Endothelial cell of umbilical vein (primary cell): ENCODE measurements around the gene GNE. TPM values are rescaled to one million over a fixed set of nuclear protein-coding genes. Genes with fewer than 3 reads are reported as not detected.
"Not testable (repeated sequence)": the region's sequence is repeated elsewhere in the genome, so short reads cannot be mapped to it uniquely, and the experiment has no call there.

Source experiments
- BruUV-seq: library from RNA; stranded (reverse); fragments of 400-500 nt; replicated peaks from 2 replicates; lab custom pipeline; 2021; lab: Mats Ljungman, UMichigan
- CTCF ChIA-PET: fragments of 300-600, 350-600 bp; sonication (Branson Sonifier 250); formaldehyde crosslinking; loops from one replicate; lab custom pipeline; 2021; ENCODE audit warnings: antibody characterized with exemption, inconsistent platforms; lab: Charles Lee
- POLR2A ChIA-PET: fragments of 300-600, 350-600 bp; sonication (Branson Sonifier 250); formaldehyde crosslinking; loops from one replicate; lab custom pipeline; 2021; ENCODE audit warnings: antibody characterized with exemption, inconsistent platforms; lab: Charles Lee
- DNase-seq: peaks from one replicate; pipeline ENCODE4 v3.0.0-alpha.2; 2011; ENCODE audit warnings: low read depth, low spot score
- FAIRE-seq: peaks from 2 replicates; lab custom pipeline; 2011; peaks lifted over from hg19 to GRCh38; lab: Jason Lieb, UNC
- H2AFZ ChIP-seq: 2 replicates; pipeline ENCODE4 v1.6.0; 2012; ENCODE audit warnings: low read depth, low read length, control low read depth, inconsistent platforms
- H3K27ac ChIP-seq: 2 replicates; pipeline ENCODE4 v1.5.1; 2011; ENCODE audit warnings: low read depth, mild to moderate bottlenecking, control low read depth, low read length, moderate library complexity; ENCODE audit not compliant: insufficient read depth
- H3K27me3 ChIP-seq, 2 experiments: 2 replicates each; pipeline versions ENCODE4 v1.6.0 to v1.6.1; 2011; ENCODE audit warnings: low read length in 2 of 2, mixed read lengths in 1 of 2; ENCODE audit not compliant: control insufficient read depth in 2 of 2, insufficient read depth in 2 of 2
- H3K36me3 ChIP-seq, 2 experiments: 2 replicates in 1 of 2; 3 replicates in 1 of 2; pipeline ENCODE4 v1.5.1; 2011; ENCODE audit warnings: low read length in 2 of 2, mild to moderate bottlenecking in 1 of 2, moderate library complexity in 1 of 2; ENCODE audit not compliant: control insufficient read depth in 2 of 2, insufficient read depth in 2 of 2; ENCODE audit errors: extremely low read depth in 1 of 2
- H3K4me1 ChIP-seq: 3 replicates; pipeline ENCODE4 v1.5.1; 2011; ENCODE audit warnings: mild to moderate bottlenecking, low read length; ENCODE audit not compliant: control insufficient read depth, insufficient read depth; ENCODE audit errors: extremely low read depth
- H3K4me2 ChIP-seq: 2 replicates; pipeline ENCODE4 v1.6.1; 2011; ENCODE audit warnings: low read length, control low read depth, mixed read lengths; ENCODE audit not compliant: insufficient read depth
- H3K4me3 ChIP-seq, 3 experiments: fragments of 200-600 bp in 1 of 3; sonication (generic), shearing (Covaris generic) in 1 of 3; replicated peaks in 1 of 3; 2 replicates each; pipeline ENCODE4 v1.5.1; 2011 to 2016; ENCODE audit warnings: control low read depth in 3 of 3, low read length in 3 of 3, mild to moderate bottlenecking in 2 of 3, inconsistent platforms in 1 of 3, low read depth in 1 of 3, moderate library complexity in 1 of 3; ENCODE audit not compliant: insufficient read depth in 1 of 3
- H3K79me2 ChIP-seq: 2 replicates; pipeline ENCODE4 v1.6.0; 2012; ENCODE audit warnings: low read length, inconsistent platforms; ENCODE audit not compliant: control insufficient read depth, insufficient read depth
- H3K9ac ChIP-seq: replicated peaks from 2 replicates; pipeline ENCODE3; 2011; ENCODE audit warnings: low read length, control low read depth; ENCODE audit not compliant: insufficient read depth; ENCODE audit errors: extremely low read depth
- H3K9me1 ChIP-seq: replicated peaks from 3 replicates; pipeline ENCODE4 v1.6.0; 2011; ENCODE audit warnings: mild to moderate bottlenecking, low read length; ENCODE audit not compliant: control insufficient read depth, insufficient read depth; ENCODE audit errors: extremely low read depth
- H3K9me3 ChIP-seq: replicated peaks from 2 replicates; pipeline ENCODE4 v1.5.1; 2012; ENCODE audit warnings: low read length, inconsistent platforms; ENCODE audit not compliant: control insufficient read depth, insufficient read depth
- H4K20me1 ChIP-seq: replicated peaks from 2 replicates; pipeline ENCODE3; 2011; ENCODE audit warnings: mild to moderate bottlenecking, low read length; ENCODE audit not compliant: control insufficient read depth, insufficient read depth; ENCODE audit errors: extremely low read depth
- CTCF ChIP-seq, 2 donors: IDR thresholded peaks; 1 replicate in 1 of 2; 2 replicates in 1 of 2; pipeline ENCODE4 v1.5.1; 2011; ENCODE audit warnings: low read length in 2 of 2, mild to moderate bottlenecking in 2 of 2, moderate library complexity in 2 of 2, control low read depth in 1 of 2, inconsistent platforms in 1 of 2, low read depth in 1 of 2; ENCODE audit not compliant: insufficient read depth in 1 of 2; ENCODE audit errors: extremely low read depth in 1 of 2
- FOS ChIP-seq: IDR thresholded peaks from 2 replicates; pipeline ENCODE4 v1.6.1; 2011; ENCODE audit warnings: mild to moderate bottlenecking, low read length, moderate library complexity, borderline replicate concordance; ENCODE audit not compliant: insufficient read depth
- GATA2 ChIP-seq: IDR thresholded peaks from 2 replicates; pipeline ENCODE4 v1.7.0; 2011; ENCODE audit warnings: low read depth, mild to moderate bottlenecking, moderate library complexity, mixed read lengths, low read length; ENCODE audit not compliant: insufficient read length, insufficient read depth
- JUN ChIP-seq: IDR thresholded peaks from 2 replicates; pipeline ENCODE4 v1.6.1; 2011; ENCODE audit warnings: borderline replicate concordance, low read depth; ENCODE audit not compliant: insufficient read length, insufficient read depth
- MAX ChIP-seq: IDR thresholded peaks from 2 replicates; pipeline ENCODE4 v1.6.1; 2011; ENCODE audit not compliant: insufficient read depth, insufficient read length
- MYC ChIP-seq: IDR thresholded peaks from one replicate; pipeline ENCODE4 v1.6.1; 2011; ENCODE audit warnings: mild to moderate bottlenecking, low read depth, low read length
- POLR2A ChIP-seq: IDR thresholded peaks from 2 replicates; pipeline ENCODE4 v1.6.1; 2012; ENCODE audit warnings: low read depth, mild to moderate bottlenecking, control low read depth, low read length
- POLR2AphosphoS5 ChIP-seq: IDR thresholded peaks from 2 replicates; pipeline ENCODE4 v1.6.1; 2012; ENCODE audit warnings: low read depth, mild to moderate bottlenecking, control low read depth, low read length, moderate library complexity; ENCODE audit not compliant: insufficient read depth
- dilution Hi-C: fragments of 300-500 bp; cut with MboI; formaldehyde crosslinking; loops from one replicate; pipeline ENCODE4 v1.15.0; 2019; ENCODE audit warnings: low sequenced_read_pairs; ENCODE audit not compliant: extremely low pct_ligation_motif_present
- intact Hi-C: fragments of 100-400 bp; cut with micrococcal nuclease; formaldehyde crosslinking; loops from one replicate; pipeline ENCODE4 v1.10.0; 2022
- polyA plus RNA-seq, 4 experiments: library from polyadenylated mRNA; depleted of rRNA in 3 of 4; stranded (reverse) in 3 of 4; unstranded in 1 of 4; fragments of >200 nt; gene quantifications; 2 replicates each; pipeline versions ENCODE4 v1.2.1 to v1.2.3, GENCODE V29; 2011 to 2012; ENCODE audit warnings: missing spikeins in 1 of 4
- total RNA-seq: library from RNA; stranded (reverse); gene quantifications from 2 replicates; pipeline ENCODE4 v1.2.3, GENCODE V29; 2021

GNE gene
- total and polyA plus RNA-seq, 2 donors (not counting 3 experiments of a cell fraction or from before 2014, with no cell fraction given): 8.5 to 11.4 TPM

GRCh38 chr9:36188212-36188611 is 70.0 kb downstream of the GNE start:
- BruUV-seq: no TSS peak
- H3K9ac ChIP-seq: no peak overlapping the region
- no peaks in the 10 kb centered on the region for H4K20me1 ChIP-seq
- ChIA-PET CTCF (interaction anchor here (2.7 to 3.8 kb wide), 2 partner anchors 15 to 22 kb away, joined by 19 read pairs; no protein-coding TSS in a partner anchor), POLR2A (interaction anchor here (0.5 kb wide), 1 partner anchor 78 kb away, joined by 3 read pairs; no protein-coding TSS in a partner anchor)
- H3K27ac ChIP-seq: no peak overlapping the region
- H3K9me1 ChIP-seq: no peaks in the 10 kb centered on the region
- intact Hi-C loops: no loop called here
- dilution Hi-C loops: no loop called here
- H3K4me2 ChIP-seq: no peak overlapping the region
- H2AFZ ChIP-seq: no peak overlapping the region
- H3K27me3 ChIP-seq: no peaks in the 10 kb centered on the region
- no peaks in the 10 kb centered on the region for H3K36me3 ChIP-seq
- no peaks in the 10 kb centered on the region for H3K9me3 ChIP-seq
- H3K4me1 ChIP-seq: peaks cover 17% of the 10 kb centered on the region
- DNase-seq: no peak
- TF ChIP-seq POLR2A (no peak), GATA2 (no peak), JUN (no peak), FOS (no peak), POLR2AphosphoS5 (no peak), MYC (no peak)
- H3K4me3 ChIP-seq: no peak overlapping the region
- FAIRE-seq: no peak
- peaks cover 25% of the 10 kb centered on the region for H3K79me2 ChIP-seq

- no peaks in the 10 kb centered on the region for H3K9me1 ChIP-seq
- no peak for DNase-seq
- no peaks in the 10 kb centered on the region for H3K27me3 ChIP-seq
- no peak overlapping the region for H3K4me2 ChIP-seq
- no peak for TF ChIP-seq POLR2A
- no peak for TF ChIP-seq GATA2
- TF ChIP-seq MAX: no peak
- TF ChIP-seq CTCF (IDR thresholded peaks at IDR 0.05; ENCODE audit: extremely low read depth in 1 of 2, insufficient read depth in 1 of 2, low read depth in 1 of 2, low read length in 2 of 2): no peak
- TF ChIP-seq FOS: no peak
- no peak for FAIRE-seq
- no peak overlapping the region for H2AFZ ChIP-seq
- H3K9me3 ChIP-seq: no peaks in the 10 kb centered on the region
- BruUV-seq: no TSS peak
- no peak overlapping the region for H3K27ac ChIP-seq
- POLR2A ChIA-PET: no interaction called here
- dilution Hi-C loops: no loop called here
- CTCF ChIA-PET: interaction anchor here (0.7 to 3.8 kb wide), 3 partner anchors 14 to 141 kb away, joined by 3 to 19 read pairs (median 4); no protein-coding TSS in a partner anchor
- no peak overlapping the region for H3K4me3 ChIP-seq
- no peak overlapping the region for H3K9ac ChIP-seq
- intact Hi-C loops: no loop called here
- H4K20me1 ChIP-seq: no peaks in the 10 kb centered on the region
- peaks cover 11% of the 10 kb centered on the region for H3K4me1 ChIP-seq
- no peaks in the 10 kb centered on the region for H3K36me3 ChIP-seq
- peaks cover 17% of the 10 kb centered on the region for H3K79me2 ChIP-seq
These were observed 70.8 kb downstream of the GNE start for GRCh38 chr9:36187414-36187813.

GRCh38 chr9:36180243-36180642 is 78.0 kb downstream of the GNE start:
- BruUV-seq, H3K79me2 ChIP-seq, POLR2A ChIA-PET, dilution Hi-C loops, H4K20me1 ChIP-seq, H3K27ac ChIP-seq, H3K4me2 ChIP-seq, H3K9me3 ChIP-seq, H3K27me3 ChIP-seq, H2AFZ ChIP-seq, H3K4me3 ChIP-seq, FAIRE-seq, H3K4me1 ChIP-seq, DNase-seq, H3K36me3 ChIP-seq, H3K9me1 ChIP-seq, CTCF ChIA-PET, H3K9ac ChIP-seq, intact Hi-C loops: not testable (repeated sequence)
